Tibial artery (tissue), 4 donors: ENCODE data around the gene DOK6.

ENCODE experiments used
- DNase-seq, 2 donors: peaks; one replicate each; pipeline ENCODE4 v3.0.0-alpha.2; 2019
- H3K27ac ChIP-seq, 2 donors: fragments of 200-600 bp; sonication (generic) in 1 of 2; 1 replicate in 1 of 2; 2 replicates in 1 of 2; pipeline ENCODE4 v1.5.1; 2018 to 2019; ENCODE audit warnings: mild to moderate bottlenecking in 1 of 2
- H3K27me3 ChIP-seq, 2 donors: fragments of 200-600 bp; sonication (generic) in 1 of 2; one replicate each; pipeline versions ENCODE4 v1.5.1 to v1.6.0; 2016 to 2019
- H3K36me3 ChIP-seq, 3 donors: fragments of 200-600 bp; sonication (generic) in 2 of 3; one replicate each; pipeline ENCODE4 v1.5.1; 2016 to 2019; ENCODE audit warnings: mild to moderate bottlenecking in 2 of 3
- H3K4me1 ChIP-seq, 4 donors: fragments of 200-600 bp; sonication (generic) in 2 of 4; 1 replicate in 3 of 4; 2 replicates in 1 of 4; pipeline ENCODE4 v1.5.1; 2016 to 2019
- H3K4me3 ChIP-seq, 2 donors: fragments of 200-600 bp; sonication (generic) in 1 of 2; 1 replicate in 1 of 2; 2 replicates in 1 of 2; pipeline ENCODE4 v1.5.1; 2018 to 2019; ENCODE audit warnings: mild to moderate bottlenecking in 2 of 2
- H3K9me3 ChIP-seq, 3 donors: fragments of 200-600 bp; sonication (generic) in 1 of 3; one replicate each; pipeline ENCODE4 v1.5.1; 2016 to 2019
- CTCF ChIP-seq, 2 experiments: fragments of 200-600 bp in 1 of 2; fragments of 450-650 bp in 1 of 2; IDR thresholded peaks; one replicate each; pipeline ENCODE4 v1.5.1; 2017 to 2019; ENCODE audit warnings: antibody characterized with exemption in 2 of 2, mild to moderate bottlenecking in 1 of 2, moderate library complexity in 1 of 2
- intact Hi-C: fragments of 100-400 bp; cut with DNase I; formaldehyde crosslinking; loops from one replicate; pipeline ENCODE4 v1.15.0; 2023; ENCODE audit warnings: low total_unique reads

The DOK6 gene

GRCh38 chr18:69365658-69366057, 35.0 kb upstream of the DOK6 start:
- Histone ChIP-seq H3K9me3 (no peaks in the 10 kb centered on the region), H3K27ac (no peak overlapping the region), H3K36me3 (no peaks in the 10 kb centered on the region), H3K4me3 (no peak overlapping the region), H3K4me1 (no peaks in the 10 kb centered on the region), H3K27me3 (no peaks in the 10 kb centered on the region)
- no peak for TF ChIP-seq CTCF (IDR thresholded peaks at IDR 0.05)
- intact Hi-C loops = no loop called here
- no peak for DNase-seq

GRCh38 chr18:69367104-69367503, 33.6 kb upstream of the DOK6 start:
- Histone ChIP-seq H3K27me3 (no peaks in the 10 kb centered on the region), H3K4me1 (no peaks in the 10 kb centered on the region), H3K4me3 (no peak overlapping the region), H3K36me3 (no peaks in the 10 kb centered on the region), H3K9me3 (no peaks in the 10 kb centered on the region), H3K27ac (no peak overlapping the region)
- intact Hi-C loops = no loop called here
- no peak for TF ChIP-seq CTCF (IDR thresholded peaks at IDR 0.05)
- no peak for DNase-seq

- Histone ChIP-seq H3K9me3 (no peaks in the 10 kb centered on the region), H3K36me3 (no peaks in the 10 kb centered on the region), H3K4me3 (no peak overlapping the region), H3K4me1 (no peaks in the 10 kb centered on the region), H3K27ac (no peak overlapping the region), H3K27me3 (no peaks in the 10 kb centered on the region)
- intact Hi-C loops = no loop called here
- DNase-seq = no peak
- TF ChIP-seq CTCF (IDR thresholded peaks at IDR 0.05) = no peak
Observed at GRCh38 chr18:69371729-69372128, 29.0 kb upstream of the DOK6 start.

- H3K27ac ChIP-seq = no peak overlapping the region
- intact Hi-C loops = no loop called here
- TF ChIP-seq CTCF (IDR thresholded peaks at IDR 0.05) = no peak
- no peaks in the 10 kb centered on the region for H3K9me3 ChIP-seq
- no peak overlapping the region for H3K4me3 ChIP-seq
- no peaks in the 10 kb centered on the region for H3K27me3 ChIP-seq
- H3K36me3 ChIP-seq = no peaks in the 10 kb centered on the region
- H3K4me1 ChIP-seq = no peaks in the 10 kb centered on the region
- no peak for DNase-seq
Observed at GRCh38 chr18:69380324-69380723, 20.4 kb upstream of the DOK6 start.

- H3K36me3 ChIP-seq = no peaks in the 10 kb centered on the region
- no peak overlapping the region for H3K4me3 ChIP-seq
- intact Hi-C loops = no loop called here
- TF ChIP-seq CTCF (IDR thresholded peaks at IDR 0.05) = no peak
- DNase-seq = no peak
- H3K4me1 ChIP-seq = no peaks in the 10 kb centered on the region
- H3K27ac ChIP-seq = no peak overlapping the region
- no peaks in the 10 kb centered on the region for H3K27me3 ChIP-seq
- H3K9me3 ChIP-seq = no peaks in the 10 kb centered on the region
Observed at GRCh38 chr18:69383186-69383585, 17.5 kb upstream of the DOK6 start.

- no peak for TF ChIP-seq CTCF (IDR thresholded peaks at IDR 0.05)
- Histone ChIP-seq H3K27me3 (no peaks in the 10 kb centered on the region), H3K27ac (no peak overlapping the region), H3K4me3 (no peak overlapping the region), H3K9me3 (no peaks in the 10 kb centered on the region), H3K36me3 (no peaks in the 10 kb centered on the region), H3K4me1 (no peaks in the 10 kb centered on the region)
- intact Hi-C loops = no loop called here
- DNase-seq = no peak
Observed at GRCh38 chr18:69387186-69387585, 13.5 kb upstream of the DOK6 start.
